ENCODE data around the gene RNPEPL1.
A peak's percentile ranks its signal among the peaks of the same experiment; 100 is the strongest.

Gene RNPEPL1

DNA sequence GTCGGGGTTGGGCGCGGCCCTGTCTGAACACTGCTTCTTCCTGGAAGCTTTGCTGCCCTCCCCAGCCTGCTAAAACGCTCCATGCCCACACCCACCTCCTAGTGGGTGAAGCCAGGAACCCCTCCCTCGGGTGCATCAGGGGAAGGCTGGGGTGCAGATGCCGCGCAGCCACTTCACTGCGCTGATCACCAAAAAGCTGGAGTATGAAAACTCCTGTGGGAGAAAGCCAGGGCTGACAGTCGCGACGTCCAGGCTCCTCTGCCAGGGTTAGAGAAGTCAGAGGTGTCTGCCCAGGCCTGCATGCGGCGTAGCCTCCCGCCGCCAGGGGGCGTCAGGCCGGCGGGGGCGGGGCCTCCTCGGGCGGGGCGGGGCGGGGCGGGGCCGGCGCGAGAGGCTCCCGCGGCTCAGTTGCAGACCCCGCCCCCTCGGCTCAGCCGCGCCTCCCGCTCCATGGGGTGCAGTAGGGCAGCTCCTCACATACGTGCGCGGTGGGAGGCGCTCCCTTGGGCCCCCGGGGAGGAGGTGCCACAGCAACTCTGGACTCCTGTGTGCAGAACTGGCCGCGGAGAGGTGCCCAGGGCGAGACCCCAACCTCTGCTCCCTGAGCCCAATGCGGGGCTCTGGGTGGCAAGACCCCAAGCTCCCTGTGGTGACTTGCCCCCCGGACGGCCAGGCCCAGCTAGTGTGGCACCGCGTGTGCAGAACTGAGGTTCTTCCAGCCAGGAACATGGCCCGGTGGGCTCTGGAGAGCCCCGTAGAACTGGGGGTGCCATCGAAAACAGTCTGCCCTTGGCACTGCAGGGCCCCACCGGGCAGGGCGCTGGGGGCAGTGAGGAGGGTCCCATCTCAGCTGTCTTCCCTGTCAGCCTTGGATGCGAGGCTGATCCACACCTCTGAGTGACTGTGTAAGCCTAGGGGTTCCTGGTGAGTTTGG, 1.8 kb upstream of the RNPEPL1 start:
- peak; percentile 57 for DNase-seq

GRCh38 chr2:240567137-240567871, 980 bp upstream of the RNPEPL1 start:
- DNase-seq, result no peak

GRCh38 chr2:240568678-240569522, 616 bp downstream of the RNPEPL1 start:
- no peak for DNase-seq

DNA sequence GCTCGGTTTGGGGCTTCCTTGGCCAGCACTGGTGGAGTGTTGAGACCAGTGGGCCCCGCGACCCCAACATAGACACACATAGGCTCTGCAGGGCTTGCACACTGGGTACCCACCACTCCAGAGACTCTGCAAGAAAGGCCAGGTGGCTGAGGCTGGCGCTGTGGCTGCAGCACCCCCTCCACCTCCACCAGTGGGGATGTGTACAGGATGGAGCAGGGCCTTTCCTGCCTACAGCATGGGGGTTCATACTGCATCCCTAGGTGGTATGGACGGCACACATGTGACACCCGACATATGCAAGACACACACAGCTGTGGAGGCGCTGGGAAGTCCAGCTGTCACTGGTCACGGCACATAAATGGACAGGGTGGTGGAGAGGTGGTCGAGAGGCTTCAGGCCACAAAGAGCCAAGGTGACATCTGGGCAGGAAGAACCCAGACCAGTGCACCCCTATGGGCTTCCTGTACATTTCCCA, 1.3 kb downstream of the RNPEPL1 start:
- no peak for DNase-seq

DNA sequence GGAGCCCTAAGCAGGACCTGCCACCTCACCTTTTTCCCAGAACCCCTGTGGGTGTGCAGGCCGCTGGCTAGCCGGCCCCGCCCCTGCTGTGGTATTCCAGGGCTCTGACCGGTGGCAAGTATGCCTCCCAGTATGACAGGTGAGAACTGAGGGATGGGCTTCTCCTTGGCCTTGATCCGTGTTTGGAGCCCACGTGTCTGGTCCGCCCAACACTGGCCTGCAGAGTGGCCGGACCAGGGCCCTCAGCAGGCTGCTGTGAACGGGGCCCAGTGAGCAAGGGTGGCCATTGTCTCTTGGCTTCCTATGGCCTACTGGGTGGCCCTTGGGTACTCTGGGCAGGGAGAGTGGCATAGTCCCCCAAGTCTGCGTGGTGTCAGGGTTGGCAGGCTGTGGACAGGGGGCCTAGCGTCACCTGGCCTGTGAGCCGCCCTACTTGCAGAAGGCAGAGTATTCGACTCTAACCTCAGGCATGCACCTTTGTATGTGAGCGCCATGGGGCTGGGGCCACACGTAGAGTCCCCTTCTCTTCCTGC, 1.8 kb downstream of the RNPEPL1 start:
- DNase-seq, result no peak

GRCh38 chr2:240570531-240571313, 2.4 kb downstream of the RNPEPL1 start:
- no peak for DNase-seq

DNA sequence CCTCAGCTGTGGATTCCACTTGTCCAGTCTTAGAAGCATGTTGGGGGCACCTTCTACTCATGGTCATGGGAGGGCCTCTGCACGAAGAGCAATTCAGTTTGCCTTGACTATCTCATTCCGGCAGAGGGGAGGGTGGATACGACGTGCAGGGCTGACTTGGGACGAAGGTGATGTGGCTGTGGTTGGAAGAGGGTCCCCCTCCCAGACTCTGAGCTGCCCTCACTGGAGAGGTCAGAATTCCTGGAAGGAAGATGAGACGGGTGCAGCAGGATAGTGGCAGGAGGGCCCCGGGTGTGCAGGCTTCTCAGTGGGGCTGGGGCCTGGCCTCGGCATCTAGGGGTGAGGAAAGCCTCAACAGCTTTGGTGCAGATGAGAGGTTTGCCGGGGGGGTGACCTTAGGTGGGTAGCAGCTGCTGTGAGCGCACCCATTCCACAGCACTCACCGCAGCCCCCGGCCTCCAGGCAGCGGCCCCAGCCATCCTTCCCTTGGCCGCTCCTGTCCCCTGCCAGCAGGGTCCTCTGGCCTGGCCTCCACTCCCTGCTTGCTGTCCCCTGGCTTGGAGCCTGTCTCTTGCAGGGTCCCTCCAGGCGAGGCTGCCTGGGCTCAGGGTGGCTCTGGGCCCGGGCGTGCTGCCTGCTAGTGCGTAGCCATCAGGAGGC, 3.2 kb downstream of the RNPEPL1 start:
- DNase-seq, result no peak

DNA sequence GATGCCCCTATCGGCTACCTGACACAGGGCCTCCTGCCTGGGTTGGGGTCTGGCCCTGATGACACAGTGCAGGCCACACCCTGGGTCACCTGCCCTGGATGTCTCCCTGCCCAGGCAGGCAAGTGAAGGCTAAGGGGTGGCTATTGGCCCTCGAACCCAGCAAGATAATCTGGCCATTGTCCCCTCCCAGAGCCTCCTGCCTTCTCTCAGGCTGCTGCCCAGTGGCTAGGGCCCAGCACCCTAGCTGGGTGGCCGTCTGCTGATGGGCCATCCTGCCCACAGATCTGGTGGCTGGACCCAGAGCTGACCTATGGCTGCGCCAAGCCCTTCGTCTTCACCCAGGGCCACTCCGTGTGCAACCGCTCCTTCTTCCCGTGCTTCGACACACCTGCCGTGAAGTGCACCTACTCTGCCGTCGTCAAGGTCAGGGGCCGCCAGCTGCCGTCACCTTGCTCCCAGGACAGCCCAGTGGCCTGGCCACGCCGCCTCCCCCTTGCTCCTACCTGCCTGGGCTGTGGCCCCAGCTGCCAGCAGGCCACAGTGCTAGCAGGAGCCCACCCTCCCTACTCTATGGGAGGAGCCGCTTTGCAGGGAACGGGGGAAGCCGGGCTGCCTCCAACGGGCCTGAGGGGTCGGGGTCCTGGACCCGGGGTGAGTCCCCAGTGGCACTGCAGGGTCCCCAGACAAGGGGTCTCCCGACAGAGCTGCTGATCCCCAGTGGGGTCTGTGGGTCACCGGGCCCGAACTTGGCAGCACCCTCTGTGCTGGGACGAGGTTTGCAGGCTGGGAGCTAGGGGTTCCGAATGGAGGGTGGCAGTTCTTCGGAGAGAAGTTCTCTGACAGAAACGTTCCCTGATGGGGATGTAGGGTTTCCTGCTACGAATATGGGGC, 4.1 kb downstream of the RNPEPL1 start:
- DNase-seq, result no peak

DNA sequence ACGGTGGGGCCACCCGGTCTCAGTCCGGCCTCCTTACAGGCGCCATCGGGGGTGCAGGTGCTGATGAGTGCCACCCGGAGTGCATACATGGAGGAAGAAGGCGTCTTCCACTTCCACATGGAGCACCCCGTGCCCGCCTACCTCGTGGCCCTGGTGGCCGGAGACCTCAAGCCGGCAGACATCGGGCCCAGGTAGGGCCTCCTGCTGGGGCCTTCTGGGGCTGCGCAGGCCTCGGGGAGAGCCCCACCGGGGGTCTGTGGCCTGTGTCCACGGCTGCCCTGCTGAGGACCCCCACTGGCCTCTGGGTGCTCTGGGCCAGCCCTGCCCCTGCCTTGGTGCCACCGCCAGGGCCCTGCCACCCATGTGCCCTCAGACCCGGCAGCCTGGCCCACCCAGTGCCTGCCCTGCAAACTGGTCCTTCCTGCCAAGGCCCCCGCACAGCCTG, 4.8 kb downstream of the RNPEPL1 start:
- DNase-seq, result no peak

DNA sequence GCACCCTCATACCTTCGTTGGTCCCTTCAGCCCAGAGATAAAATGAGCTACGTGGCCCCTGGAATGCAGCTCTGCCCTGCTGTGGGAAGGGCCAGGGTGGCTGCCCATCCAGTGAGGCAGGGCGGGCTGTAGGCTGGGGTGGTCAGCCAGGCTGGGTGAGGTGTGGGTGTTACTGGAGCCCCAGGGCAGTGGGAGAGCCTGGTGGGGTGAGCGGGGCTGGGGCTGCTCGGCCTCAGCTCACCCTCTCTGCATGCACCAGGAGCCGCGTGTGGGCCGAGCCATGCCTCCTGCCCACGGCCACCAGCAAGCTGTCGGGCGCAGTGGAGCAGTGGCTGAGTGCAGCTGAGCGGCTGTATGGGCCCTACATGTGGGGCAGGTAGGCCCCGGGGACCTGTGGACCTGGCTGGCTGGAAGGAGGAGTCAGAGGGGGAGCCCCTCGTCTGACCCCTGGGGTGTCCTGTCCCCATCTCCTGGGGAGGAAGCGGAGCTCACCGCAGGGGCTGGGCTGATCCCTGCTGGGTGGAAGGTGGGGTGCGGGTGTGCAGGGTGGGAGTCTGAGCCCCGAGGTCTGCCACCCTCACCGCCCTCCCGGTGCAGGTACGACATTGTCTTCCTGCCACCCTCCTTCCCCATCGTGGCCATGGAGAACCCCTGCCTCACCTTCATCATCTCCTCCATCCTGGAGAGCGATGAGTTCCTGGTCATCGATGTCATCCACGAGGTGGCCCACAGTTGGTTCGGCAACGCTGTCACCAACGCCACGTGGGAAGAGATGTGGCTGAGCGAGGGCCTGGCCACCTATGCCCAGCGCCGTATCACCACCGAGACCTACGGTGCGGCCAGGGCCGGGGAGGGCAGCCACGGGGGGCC, 5.5 kb downstream of the RNPEPL1 start:
- DNase-seq, result no peak

DNA sequence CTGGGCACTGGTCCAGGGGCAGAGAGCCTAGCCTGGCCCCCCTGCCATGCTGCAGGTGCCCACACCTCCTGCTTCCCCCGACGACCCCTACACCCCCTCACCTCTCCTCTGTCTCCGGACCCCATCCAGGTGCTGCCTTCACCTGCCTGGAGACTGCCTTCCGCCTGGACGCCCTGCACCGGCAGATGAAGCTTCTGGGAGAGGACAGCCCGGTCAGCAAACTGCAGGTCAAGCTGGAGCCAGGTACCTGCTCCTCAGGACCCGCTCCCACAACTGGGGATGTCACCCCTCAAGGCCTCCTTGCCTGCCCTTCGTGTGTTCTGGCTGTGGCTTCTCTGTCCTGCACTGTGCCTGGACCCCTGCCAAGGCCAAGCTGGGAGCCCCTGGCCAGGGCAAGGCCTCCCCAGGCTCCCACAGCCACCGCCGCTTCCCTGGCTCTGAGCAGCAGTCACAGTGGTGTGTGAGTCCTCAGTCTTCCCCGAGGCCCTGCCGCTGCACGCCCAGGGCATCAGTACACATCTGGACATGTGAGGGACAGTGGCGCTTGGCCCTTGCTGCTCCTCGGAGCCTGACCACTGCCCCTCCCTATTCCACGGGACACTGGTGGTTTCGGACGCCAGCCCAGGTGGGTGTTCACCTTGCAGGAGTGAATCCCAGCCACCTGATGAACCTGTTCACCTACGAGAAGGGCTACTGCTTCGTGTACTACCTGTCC, 6.3 kb downstream of the RNPEPL1 start:
- DNase-seq, result no peak

DNA sequence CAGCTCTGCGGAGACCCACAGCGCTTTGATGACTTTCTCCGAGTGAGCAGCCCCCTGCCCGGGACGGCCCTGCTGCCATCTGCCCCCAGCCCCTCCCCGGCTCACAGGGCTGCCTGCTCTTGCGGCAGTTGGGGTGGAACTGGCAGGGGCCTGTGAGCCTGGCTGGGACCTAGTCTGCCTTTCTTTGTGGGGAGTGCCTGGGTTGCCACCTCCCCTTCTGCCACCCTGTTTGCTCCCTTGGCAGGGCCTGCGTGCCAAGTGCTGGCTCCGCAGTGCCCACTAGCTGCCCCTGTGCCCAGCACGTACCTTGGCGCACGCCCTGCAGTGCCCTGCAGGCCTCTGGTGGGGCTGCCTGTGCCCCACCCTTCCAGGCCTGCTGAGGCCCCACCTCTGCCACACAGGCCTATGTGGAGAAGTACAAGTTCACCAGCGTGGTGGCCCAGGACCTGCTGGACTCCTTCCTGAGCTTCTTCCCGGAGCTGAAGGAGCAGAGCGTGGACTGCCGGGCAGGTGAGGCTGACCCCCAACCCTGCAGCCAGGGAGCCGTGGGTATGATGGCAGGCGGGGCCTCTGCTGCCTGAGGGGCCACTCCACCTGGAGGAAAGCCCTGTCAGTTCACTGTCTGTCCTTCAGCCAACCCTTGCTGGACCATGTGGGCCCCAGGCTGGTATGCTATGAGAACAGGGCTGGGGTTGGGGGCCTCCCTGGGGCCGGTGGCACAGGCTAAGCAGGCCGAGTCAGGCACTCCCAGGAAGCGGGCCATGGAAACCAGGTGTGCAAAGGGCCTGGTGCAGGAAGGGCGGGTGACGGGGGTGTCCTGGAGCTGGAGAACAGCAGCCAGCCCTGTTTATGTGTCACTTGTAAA, 7.0 kb downstream of the RNPEPL1 start:
- DNase-seq, result no peak

- DNase-seq, result no peak
Observed at GRCh38 chr2:240576036-240576435, 7.8 kb downstream of the RNPEPL1 start.

DNA sequence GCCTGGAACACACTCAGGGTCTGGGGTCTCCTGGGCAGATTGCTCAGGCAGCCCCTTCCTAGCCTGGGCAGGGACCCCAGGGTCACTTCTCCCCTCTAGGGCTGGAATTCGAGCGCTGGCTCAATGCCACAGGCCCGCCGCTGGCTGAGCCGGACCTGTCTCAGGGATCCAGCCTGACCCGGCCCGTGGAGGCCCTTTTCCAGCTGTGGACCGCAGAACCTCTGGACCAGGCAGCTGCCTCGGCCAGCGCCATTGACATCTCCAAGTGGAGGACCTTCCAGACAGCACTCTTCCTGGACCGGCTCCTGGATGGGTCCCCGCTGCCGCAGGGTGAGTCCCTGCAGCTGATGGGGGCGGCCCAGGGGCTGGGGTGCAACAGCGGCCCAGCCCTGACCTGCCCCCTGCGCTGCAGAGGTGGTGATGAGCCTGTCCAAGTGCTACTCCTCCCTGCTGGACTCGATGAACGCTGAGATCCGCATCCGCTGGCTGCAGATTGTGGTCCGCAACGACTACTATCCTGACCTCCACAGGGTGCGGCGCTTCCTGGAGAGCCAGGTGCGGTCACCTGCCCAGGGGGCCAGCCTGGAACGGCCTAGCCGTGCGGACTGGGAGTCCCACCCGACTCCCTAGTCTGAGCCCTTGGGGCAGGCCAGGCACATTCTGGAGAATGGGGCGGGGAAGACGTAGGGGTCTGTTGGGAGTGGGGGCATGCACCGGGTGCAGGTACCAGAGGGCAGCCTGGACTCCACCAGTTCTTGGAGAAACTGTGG, 8.3 kb downstream of the RNPEPL1 start:
- DNase-seq, result no peak

- no peak for DNase-seq
Observed at GRCh38 chr2:240577281-240578109, 9.2 kb downstream of the RNPEPL1 start.

GRCh38 chr2:240578110-240578450, 9.8 kb downstream of the RNPEPL1 start:
- no peak for DNase-seq
